DOHH2 (cell line): ENCODE measurements around the gene SUN1.

Experiments used
- EZH2phosphoT487 ChIP-seq: fragments of 200-600 bp; sonication (generic); IDR thresholded peaks from 2 replicates; pipeline ENCODE4 v1.6.1; 2017; ENCODE audit warnings: borderline replicate concordance, mild to moderate bottlenecking, antibody characterized with exemption, low read length, moderate library complexity, mixed read lengths
- TF ChIP-seq, protein P1 (sequence below): fragments of 200-600 bp; sonication (generic); IDR thresholded peaks from one replicate; pipeline ENCODE4 v1.5.1; 2014; ENCODE audit warnings: antibody characterized with exemption, mild to moderate bottlenecking, low read depth, low read length; ENCODE audit not compliant: poor library complexity, severe bottlenecking

DNA sequence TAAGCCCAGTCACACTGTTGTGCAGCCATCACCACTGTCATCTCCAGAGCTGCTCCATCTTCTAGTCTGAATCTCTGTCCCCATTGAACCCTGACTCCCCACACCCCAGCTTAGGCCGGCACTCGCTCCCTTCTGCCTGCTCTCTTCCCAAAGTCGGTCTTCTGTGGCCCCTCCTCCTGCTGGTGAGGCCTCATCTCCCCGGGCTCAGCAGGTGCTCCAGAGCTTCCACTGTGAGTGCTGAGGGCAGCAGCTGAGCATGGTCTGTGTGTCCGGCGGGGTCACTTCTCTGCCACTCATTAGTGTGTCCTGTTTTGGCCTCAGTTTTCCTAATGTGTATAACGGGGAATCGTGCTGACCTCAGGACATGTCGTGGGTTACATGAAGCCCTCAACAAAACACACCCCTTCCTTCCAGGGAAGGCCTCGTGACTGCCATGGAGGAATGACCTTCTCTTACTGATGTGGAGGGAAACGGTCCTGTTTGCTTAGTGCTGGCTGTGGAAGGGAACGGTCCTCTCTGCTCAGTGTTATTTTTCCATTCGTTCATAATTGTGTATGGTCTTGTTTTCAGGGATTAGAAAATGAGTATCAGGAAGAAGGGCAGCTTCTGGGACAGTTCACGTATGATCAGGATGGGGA is 39.7 kb downstream of the SUN1 start:
- TF ChIP-seq, protein P1, sequence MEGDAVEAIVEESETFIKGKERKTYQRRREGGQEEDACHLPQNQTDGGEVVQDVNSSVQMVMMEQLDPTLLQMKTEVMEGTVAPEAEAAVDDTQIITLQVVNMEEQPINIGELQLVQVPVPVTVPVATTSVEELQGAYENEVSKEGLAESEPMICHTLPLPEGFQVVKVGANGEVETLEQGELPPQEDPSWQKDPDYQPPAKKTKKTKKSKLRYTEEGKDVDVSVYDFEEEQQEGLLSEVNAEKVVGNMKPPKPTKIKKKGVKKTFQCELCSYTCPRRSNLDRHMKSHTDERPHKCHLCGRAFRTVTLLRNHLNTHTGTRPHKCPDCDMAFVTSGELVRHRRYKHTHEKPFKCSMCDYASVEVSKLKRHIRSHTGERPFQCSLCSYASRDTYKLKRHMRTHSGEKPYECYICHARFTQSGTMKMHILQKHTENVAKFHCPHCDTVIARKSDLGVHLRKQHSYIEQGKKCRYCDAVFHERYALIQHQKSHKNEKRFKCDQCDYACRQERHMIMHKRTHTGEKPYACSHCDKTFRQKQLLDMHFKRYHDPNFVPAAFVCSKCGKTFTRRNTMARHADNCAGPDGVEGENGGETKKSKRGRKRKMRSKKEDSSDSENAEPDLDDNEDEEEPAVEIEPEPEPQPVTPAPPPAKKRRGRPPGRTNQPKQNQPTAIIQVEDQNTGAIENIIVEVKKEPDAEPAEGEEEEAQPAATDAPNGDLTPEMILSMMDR = no peak
- TF ChIP-seq EZH2phosphoT487 = no peak
